SK-N-SH treated with all-trans-retinoic acid at 6 μM for 48 hours (cell line): ENCODE data around the gene ITPKB.

ENCODE experiments used
- CREB5 ChIP-seq: fragments of 250-450 bp; sonication (Bioruptor Pico); IDR thresholded peaks from 2 replicates; pipeline ENCODE4 v1.5.1; 2020; ENCODE audit warnings: low read depth, mild to moderate bottlenecking, moderate library complexity
- ISL1 ChIP-seq: fragments of 250-450 bp; sonication (Bioruptor Pico); IDR thresholded peaks from 2 replicates; pipeline ENCODE4 v2.1.2; 2022; ENCODE audit warnings: mild to moderate bottlenecking, moderate library complexity
- PATZ1 ChIP-seq: fragments of 250-450 bp; sonication (Bioruptor Pico); IDR thresholded peaks from 2 replicates; pipeline ENCODE4 v1.8.0; 2020; ENCODE audit warnings: mild to moderate bottlenecking, moderate library complexity, borderline replicate concordance
- POU6F1 ChIP-seq: fragments of 250-450 bp; sonication (Bioruptor Pico); IDR thresholded peaks from 2 replicates; pipeline ENCODE4 v1.8.0; 2021; ENCODE audit warnings: low read depth, mild to moderate bottlenecking, moderate library complexity, borderline replicate concordance
- RARB ChIP-seq: fragments of 250-450 bp; sonication (Bioruptor Pico); IDR thresholded peaks from 2 replicates; pipeline ENCODE4 v1.8.0; 2021; ENCODE audit warnings: mild to moderate bottlenecking, moderate library complexity
- TSHZ2 ChIP-seq: fragments of 250-450 bp; sonication (Bioruptor Pico); IDR thresholded peaks from 2 replicates; pipeline ENCODE4 v1.5.0; 2020; ENCODE audit warnings: mild to moderate bottlenecking, moderate library complexity
- ZNF8 ChIP-seq: fragments of 450-650 bp; formaldehyde crosslinking; IDR thresholded peaks from 2 replicates; pipeline ENCODE4 v1.5.0; 2020; ENCODE audit warnings: mild to moderate bottlenecking, moderate library complexity

- TF ChIP-seq TSHZ2: no peak
- TF ChIP-seq POU6F1: no peak
- no peak for TF ChIP-seq CREB5 (CRISPR knock-in tag)
- no peak for TF ChIP-seq ISL1 (CRISPR knock-in tag)
- no peak for TF ChIP-seq ZNF8 (CRISPR knock-in tag)
- TF ChIP-seq RARB (CRISPR knock-in tag): no peak
- TF ChIP-seq PATZ1 (CRISPR knock-in tag): no peak
Measured at GRCh38 chr1:226784081-226785049, 45.3 kb upstream of the ITPKB start.
